ENCODE data around the gene RASL10A.

The RASL10A gene

DNA sequence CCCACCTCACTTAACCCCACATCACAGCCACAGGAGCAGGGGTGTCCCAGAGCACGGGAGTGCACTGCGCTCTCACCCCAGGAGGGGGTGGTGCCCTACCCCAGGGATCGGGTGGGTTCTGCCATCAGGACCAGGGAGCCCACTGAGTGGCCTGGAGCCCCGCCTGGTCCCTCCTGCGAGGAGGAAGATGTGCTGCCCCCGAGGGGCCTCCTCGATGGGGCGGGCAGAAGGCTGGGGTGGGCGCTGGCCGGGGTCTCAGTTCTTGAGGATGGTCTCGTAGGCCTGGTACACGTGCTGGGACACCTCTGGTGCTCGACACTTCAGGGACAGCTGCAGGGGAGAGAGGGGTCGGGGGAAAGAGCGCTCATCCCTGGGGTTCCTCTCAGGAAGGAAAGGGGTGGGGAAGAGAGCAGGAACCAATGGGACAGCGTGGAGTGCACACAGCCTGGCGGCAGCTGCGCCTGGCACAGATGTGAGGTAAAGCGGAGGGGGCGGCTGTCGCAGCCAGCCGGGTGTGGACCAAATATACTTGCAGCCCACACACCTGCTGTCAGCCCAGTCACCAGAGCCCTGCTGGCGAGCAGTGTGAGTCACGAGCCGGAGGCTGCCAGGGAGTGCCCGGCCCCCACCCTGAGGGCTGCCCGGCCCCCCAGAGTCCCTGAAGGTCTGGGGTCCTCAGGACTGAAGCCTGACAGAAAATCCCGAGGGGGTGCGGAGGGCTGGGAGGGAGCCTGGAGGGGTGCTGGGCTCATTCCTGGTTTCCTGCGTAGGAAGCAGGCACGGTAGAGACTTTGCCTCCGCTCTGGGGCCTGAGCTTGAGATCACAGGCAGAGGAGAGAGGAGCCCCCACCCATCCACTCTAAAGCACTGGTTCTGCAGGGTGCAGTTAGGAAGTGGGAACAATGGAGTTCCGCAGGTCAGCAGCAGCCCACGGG is 13.3 kb upstream of the RASL10A start:
- Histone ChIP-seq H3K36me3 (ENCODE audit: control insufficient read depth, low read depth, low read length) (peaks cover 27% of the 10 kb centered on the region), H3K9ac (ENCODE audit: low read length) (no peak overlapping the region), H3K27ac (ENCODE audit: low read length) (no peak overlapping the region), H3K9me3 (ENCODE audit: control insufficient read depth, low read depth, low read length) (no peaks in the 10 kb centered on the region), H3K4me3 (ENCODE audit: low read length) (no peak overlapping the region), H3K27me3 (ENCODE audit: control insufficient read depth, insufficient read depth, low read length) (no peaks in the 10 kb centered on the region), H3K4me1 (ENCODE audit: control insufficient read depth, low read depth, low read length) (no peaks in the 10 kb centered on the region)

DNA sequence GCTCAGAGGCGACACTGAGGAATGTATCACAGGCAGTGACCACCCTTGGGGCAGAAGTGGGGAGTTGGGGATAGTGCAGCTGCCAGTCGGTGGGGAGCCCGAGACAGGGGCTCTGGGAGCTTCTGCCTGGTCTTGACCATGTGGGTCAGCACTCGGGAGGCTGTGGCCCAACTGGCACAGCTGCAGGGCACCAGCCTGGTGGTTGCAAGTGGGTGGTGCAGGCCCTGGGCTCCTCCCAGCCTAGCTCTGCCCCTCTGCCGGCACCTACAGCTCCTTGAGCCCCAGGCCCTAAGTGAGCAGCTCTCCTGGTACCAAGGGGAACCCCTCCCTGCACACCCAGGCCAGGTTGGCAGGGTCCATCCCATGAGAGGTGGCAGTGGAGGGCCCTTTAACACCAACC is 12.6 kb upstream of the RASL10A start:
- Histone ChIP-seq H3K27ac (ENCODE audit: low read length) (no peak overlapping the region), H3K27me3 (ENCODE audit: control insufficient read depth, insufficient read depth, low read length) (no peaks in the 10 kb centered on the region), H3K36me3 (ENCODE audit: control insufficient read depth, low read depth, low read length) (peaks cover 26% of the 10 kb centered on the region)

DNA sequence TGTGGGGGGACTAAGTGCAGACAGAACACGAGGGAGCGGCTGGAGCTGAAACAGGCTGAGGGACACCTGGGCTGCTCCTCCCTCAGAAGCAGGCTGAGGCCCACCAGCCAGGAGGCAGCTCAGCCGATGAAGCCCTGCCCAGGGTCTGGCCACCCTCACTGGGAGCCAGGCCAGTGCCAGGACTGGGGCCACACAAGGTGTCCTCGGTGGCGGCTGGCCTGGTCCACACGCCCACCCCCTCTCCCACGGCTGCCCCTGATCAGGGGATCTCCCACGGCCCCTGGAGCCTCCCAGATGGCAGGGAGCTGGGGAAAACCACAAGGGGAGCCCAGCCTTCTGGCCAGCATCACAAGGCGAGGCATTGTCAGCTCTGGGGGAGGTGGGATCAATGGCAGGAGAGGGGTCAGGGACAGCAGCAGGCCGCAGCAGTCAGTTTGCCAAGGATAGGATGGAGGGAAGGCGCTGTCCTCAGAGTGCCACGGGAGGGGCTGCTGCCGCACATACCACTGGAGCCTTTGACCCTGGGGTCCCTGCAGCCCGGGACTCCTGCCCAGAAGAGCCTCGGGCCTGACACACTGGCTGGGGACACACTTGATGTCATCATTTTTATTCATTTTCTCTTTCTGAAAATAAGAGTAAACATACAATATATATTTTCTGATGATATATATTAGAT is 11.7 kb upstream of the RASL10A start:
- no peaks in the 10 kb centered on the region for H3K27me3 ChIP-seq (ENCODE audit: control insufficient read depth, insufficient read depth, low read length)
- peaks cover 23% of the 10 kb centered on the region for H3K36me3 ChIP-seq (ENCODE audit: control insufficient read depth, low read depth, low read length)
- no peak overlapping the region for H3K27ac ChIP-seq (ENCODE audit: low read length)
- H3K9me3 ChIP-seq (ENCODE audit: control insufficient read depth, low read depth, low read length), result no peaks in the 10 kb centered on the region
- no peaks in the 10 kb centered on the region for H3K4me1 ChIP-seq (ENCODE audit: control insufficient read depth, low read depth, low read length)
- no peak overlapping the region for H3K4me3 ChIP-seq (ENCODE audit: low read length)
- H3K9ac ChIP-seq (ENCODE audit: low read length), result no peak overlapping the region

More for the DNA sequence above, 12.6 kb upstream of the RASL10A start:
- Histone ChIP-seq H3K9me3 (ENCODE audit: control insufficient read depth, low read depth, low read length) (no peaks in the 10 kb centered on the region), H3K4me1 (ENCODE audit: control insufficient read depth, low read depth, low read length) (no peaks in the 10 kb centered on the region), H3K9ac (ENCODE audit: low read length) (no peak overlapping the region), H3K4me3 (ENCODE audit: low read length) (no peak overlapping the region)

DNA sequence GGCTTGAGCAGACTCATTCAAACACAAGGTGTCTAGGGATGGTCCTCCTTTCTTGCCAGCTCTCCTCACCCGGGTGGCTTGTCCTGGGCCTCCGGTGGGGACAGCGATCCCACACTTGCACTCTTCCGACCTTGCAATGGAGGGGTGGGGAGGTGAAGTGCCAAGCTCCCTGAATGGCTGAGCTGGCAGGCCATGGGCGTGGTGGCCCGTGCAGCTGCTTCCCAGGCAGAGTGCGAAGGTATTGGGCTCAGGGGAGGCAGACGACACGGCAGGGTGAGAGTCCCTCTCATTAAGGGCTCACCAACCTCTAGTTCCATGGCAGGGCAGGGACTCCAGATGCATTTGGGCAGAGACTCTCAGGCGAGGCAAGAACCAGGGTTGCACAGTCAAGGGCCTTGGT is 11.0 kb upstream of the RASL10A start:
- Histone ChIP-seq H3K36me3 (ENCODE audit: control insufficient read depth, low read depth, low read length) (peaks cover 23% of the 10 kb centered on the region), H3K4me1 (ENCODE audit: control insufficient read depth, low read depth, low read length) (no peaks in the 10 kb centered on the region), H3K27ac (ENCODE audit: low read length) (no peak overlapping the region), H3K9me3 (ENCODE audit: control insufficient read depth, low read depth, low read length) (no peaks in the 10 kb centered on the region), H3K27me3 (ENCODE audit: control insufficient read depth, insufficient read depth, low read length) (no peaks in the 10 kb centered on the region), H3K9ac (ENCODE audit: low read length) (no peak overlapping the region), H3K4me3 (ENCODE audit: low read length) (no peak overlapping the region)

DNA sequence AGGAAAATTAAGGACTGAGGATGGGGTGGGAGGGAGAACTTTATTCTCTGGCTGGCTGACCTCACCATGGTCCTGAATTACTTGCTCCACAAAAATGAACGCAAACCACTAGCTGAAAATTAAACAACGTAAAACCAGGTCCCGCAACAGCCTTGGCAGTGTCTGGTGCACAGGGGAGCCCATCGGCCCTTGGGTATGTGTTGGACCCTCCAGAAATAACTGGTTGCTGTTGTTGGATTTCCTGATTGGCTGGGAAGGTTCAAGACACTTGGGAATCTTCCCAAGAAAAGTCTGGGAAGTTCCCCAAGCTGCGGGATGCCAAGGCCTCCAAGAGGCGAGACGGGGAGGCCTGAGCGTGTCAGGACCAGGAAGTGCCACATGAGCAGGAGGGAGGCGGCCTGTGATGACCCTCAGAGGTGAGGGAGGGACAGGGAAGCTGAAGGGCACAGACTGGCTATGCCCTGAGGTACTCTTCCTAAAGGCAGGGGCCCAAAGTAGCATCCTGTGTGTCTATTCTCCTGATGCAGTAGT is 10.4 kb upstream of the RASL10A start:
- no peak overlapping the region for H3K27ac ChIP-seq (ENCODE audit: low read length)
- H3K4me1 ChIP-seq (ENCODE audit: control insufficient read depth, low read depth, low read length), result no peaks in the 10 kb centered on the region
- no peak overlapping the region for H3K4me3 ChIP-seq (ENCODE audit: low read length)
- H3K36me3 ChIP-seq (ENCODE audit: control insufficient read depth, low read depth, low read length), result peaks cover 23% of the 10 kb centered on the region
- no peaks in the 10 kb centered on the region for H3K27me3 ChIP-seq (ENCODE audit: control insufficient read depth, insufficient read depth, low read length)
- no peaks in the 10 kb centered on the region for H3K9me3 ChIP-seq (ENCODE audit: control insufficient read depth, low read depth, low read length)
- H3K9ac ChIP-seq (ENCODE audit: low read length), result no peak overlapping the region

DNA sequence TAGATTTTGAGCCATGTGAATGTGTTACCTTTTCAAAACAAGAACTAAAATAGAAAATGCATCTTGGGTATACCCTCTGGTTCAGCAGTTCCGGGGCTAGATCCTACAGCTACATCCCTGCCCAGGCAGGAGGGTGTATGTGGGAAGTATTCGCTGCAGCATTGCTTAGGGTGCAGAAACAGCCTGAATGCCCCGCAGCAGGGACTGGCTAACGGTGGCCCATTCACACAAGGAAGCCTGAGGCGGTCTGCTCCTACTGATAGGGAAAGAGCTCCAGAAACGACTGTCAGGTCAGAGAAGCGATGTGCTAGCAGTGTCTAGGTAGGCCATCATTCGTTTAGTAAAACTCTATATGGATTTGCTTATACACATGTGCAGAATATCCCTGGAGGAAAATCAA is 9.9 kb upstream of the RASL10A start:
- no peak overlapping the region for H3K4me3 ChIP-seq (ENCODE audit: low read length)
- no peaks in the 10 kb centered on the region for H3K27me3 ChIP-seq (ENCODE audit: control insufficient read depth, insufficient read depth, low read length)
- no peaks in the 10 kb centered on the region for H3K9me3 ChIP-seq (ENCODE audit: control insufficient read depth, low read depth, low read length)
- H3K27ac ChIP-seq (ENCODE audit: low read length), result no peak overlapping the region
- H3K4me1 ChIP-seq (ENCODE audit: control insufficient read depth, low read depth, low read length), result no peaks in the 10 kb centered on the region
- no peak overlapping the region for H3K9ac ChIP-seq (ENCODE audit: low read length)
- H3K36me3 ChIP-seq (ENCODE audit: control insufficient read depth, low read depth, low read length), result peaks cover 21% of the 10 kb centered on the region

DNA sequence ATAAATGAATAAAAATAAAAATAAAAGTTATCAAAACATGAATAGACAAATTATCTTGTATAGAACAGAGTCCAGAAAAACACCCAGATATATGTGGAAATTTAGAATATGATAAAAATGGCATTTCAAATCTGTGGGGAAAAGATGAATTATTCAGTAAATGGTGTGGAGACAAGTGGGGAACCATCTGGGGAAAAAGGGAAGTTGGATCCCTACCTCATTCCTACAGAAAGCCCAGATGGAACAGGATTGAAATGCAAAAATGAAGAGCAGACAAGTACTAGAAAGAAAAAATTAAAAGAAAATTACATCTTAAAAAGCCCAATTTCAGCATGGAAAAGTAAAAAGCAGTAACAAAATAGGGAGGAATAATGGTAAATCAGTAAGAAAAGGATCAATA is 8.1 kb upstream of the RASL10A start:
- Histone ChIP-seq H3K9ac (ENCODE audit: low read length) (no peak overlapping the region), H3K9me3 (ENCODE audit: control insufficient read depth, low read depth, low read length) (no peaks in the 10 kb centered on the region), H3K27ac (ENCODE audit: low read length) (no peak overlapping the region), H3K4me3 (ENCODE audit: low read length) (no peak overlapping the region), H3K4me1 (ENCODE audit: control insufficient read depth, low read depth, low read length) (no peaks in the 10 kb centered on the region), H3K36me3 (ENCODE audit: control insufficient read depth, low read depth, low read length) (peaks cover 9% of the 10 kb centered on the region), H3K27me3 (ENCODE audit: control insufficient read depth, insufficient read depth, low read length) (no peaks in the 10 kb centered on the region)

DNA sequence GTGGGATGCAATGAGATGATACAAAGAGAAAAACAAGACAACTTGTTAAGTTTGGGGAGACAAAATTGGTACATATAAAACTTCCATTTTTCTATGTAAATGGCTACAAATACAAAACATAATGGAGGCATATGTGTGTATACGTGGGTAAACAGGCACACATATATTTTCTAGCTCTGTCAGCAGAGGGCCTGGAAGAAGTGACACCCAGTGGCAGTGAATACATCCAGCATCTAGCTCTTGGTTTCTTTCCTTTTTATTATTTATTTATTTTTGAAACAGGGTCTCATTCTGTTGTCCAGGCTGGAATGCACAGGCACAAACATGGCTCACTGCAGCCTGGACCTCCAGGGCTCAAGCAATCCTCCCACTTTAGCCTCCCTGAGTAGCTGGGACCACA is 5.0 kb upstream of the RASL10A start:
- no peak overlapping the region for H3K4me3 ChIP-seq (ENCODE audit: low read length)
- H3K36me3 ChIP-seq (ENCODE audit: control insufficient read depth, low read depth, low read length), result no peaks in the 10 kb centered on the region
- H3K27me3 ChIP-seq (ENCODE audit: control insufficient read depth, insufficient read depth, low read length), result peaks cover 20% of the 10 kb centered on the region
- no peaks in the 10 kb centered on the region for H3K4me1 ChIP-seq (ENCODE audit: control insufficient read depth, low read depth, low read length)
- no peaks in the 10 kb centered on the region for H3K9me3 ChIP-seq (ENCODE audit: control insufficient read depth, low read depth, low read length)
- no peak overlapping the region for H3K27ac ChIP-seq (ENCODE audit: low read length)
- H3K9ac ChIP-seq (ENCODE audit: low read length), result no peak overlapping the region

DNA sequence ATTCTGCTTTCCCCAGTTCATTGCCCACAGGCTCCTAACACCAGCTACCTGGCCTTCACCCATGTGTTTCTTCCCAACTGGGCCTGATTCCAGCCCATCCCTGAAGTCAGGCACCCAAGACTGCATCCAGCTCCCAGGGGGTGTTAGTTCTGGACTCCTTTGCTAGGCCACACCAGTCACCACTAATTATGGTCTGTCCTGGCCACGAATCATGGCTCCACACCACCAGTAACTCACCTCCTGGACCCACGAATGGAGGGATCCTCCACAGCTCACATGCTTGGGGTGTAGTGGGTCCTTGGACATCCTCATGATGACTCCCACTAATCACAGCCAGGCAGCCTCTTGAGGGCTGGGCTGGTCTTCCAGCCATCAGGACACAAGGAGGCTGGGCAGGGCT is 3.6 kb upstream of the RASL10A start:
- no peak overlapping the region for H3K27ac ChIP-seq (ENCODE audit: low read length)
- no peak overlapping the region for H3K4me3 ChIP-seq (ENCODE audit: low read length)
- H3K4me1 ChIP-seq (ENCODE audit: control insufficient read depth, low read depth, low read length), result no peaks in the 10 kb centered on the region
- H3K36me3 ChIP-seq (ENCODE audit: control insufficient read depth, low read depth, low read length), result no peaks in the 10 kb centered on the region
- H3K9me3 ChIP-seq (ENCODE audit: control insufficient read depth, low read depth, low read length), result no peaks in the 10 kb centered on the region
- H3K9ac ChIP-seq (ENCODE audit: low read length), result no peak overlapping the region
- H3K27me3 ChIP-seq (ENCODE audit: control insufficient read depth, insufficient read depth, low read length), result peaks cover 34% of the 10 kb centered on the region

DNA sequence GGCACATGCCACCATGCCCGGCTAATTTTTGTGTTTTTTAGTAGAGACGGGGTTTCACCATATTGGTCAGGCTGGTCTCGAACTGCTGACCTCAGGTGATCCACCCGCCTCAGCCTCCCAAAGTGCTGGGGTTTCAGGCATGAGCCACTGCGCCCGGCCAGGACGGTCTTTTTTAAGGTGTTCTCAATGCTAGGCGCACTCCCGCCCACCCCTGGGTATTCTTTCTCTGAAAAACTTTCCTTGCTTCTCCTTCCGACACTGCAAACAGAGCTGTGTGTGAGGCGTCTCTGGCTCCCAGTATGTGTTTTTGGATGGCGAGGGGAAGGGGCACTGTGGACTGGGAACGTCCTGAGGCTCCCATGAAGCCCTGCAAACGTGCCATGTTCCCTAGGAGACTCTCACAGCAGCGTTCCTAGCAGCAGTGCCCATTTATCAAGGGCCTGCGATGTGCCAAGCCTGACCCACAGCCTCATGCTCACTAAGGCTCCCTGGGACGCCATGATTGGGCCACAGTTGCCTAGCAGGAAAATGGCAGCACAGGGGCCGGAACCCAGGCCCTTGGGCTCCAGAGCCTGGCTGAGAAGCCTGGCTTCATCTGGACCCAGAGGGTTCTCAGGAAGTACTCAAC is 2.4 kb upstream of the RASL10A start:
- Histone ChIP-seq H3K4me1 (ENCODE audit: control insufficient read depth, low read depth, low read length) (no peaks in the 10 kb centered on the region), H3K9me3 (ENCODE audit: control insufficient read depth, low read depth, low read length) (no peaks in the 10 kb centered on the region), H3K27me3 (ENCODE audit: control insufficient read depth, insufficient read depth, low read length) (peaks cover 46% of the 10 kb centered on the region), H3K36me3 (ENCODE audit: control insufficient read depth, low read depth, low read length) (no peaks in the 10 kb centered on the region), H3K4me3 (ENCODE audit: low read length) (no peak overlapping the region), H3K9ac (ENCODE audit: low read length) (no peak overlapping the region), H3K27ac (ENCODE audit: low read length) (no peak overlapping the region)

DNA sequence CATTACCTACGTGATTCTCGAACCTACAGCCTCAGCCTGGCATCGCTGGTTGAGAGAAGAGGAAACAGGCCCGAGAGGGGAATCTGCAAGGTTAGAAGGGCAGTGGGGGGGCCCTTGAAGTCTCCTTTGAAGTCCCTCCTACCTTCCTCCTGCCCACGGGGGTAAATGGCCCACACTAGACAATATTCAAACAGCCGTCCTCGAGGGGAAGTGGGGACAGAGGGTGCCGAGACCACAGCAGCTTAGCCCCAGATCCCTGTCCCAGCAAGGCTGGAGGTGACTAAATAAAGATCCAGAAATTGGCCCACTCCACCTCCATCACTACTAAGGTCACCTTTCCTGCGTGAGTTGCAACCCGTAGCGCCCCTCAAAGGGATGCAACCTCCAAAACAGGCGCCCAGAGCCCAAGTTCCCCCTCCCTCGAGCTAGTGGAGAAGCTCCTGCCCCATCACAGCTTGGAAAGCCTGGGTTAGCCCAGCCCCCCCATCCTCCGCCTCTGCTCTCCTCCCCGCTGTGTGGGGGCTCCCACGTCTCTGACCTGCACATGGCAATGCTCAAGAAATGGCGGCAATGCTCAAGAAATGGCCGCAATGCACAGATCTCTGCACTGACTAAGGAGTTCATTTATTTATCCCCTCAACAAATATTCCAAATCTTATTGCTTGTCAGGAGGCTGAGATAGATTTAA is 788 bp upstream of the RASL10A start:
- Histone ChIP-seq H3K27me3 (ENCODE audit: control insufficient read depth, insufficient read depth, low read length) (peaks cover 52% of the 10 kb centered on the region), H3K4me3 (ENCODE audit: low read length) (no peak overlapping the region), H3K9ac (ENCODE audit: low read length) (no peak overlapping the region), H3K36me3 (ENCODE audit: control insufficient read depth, low read depth, low read length) (no peaks in the 10 kb centered on the region), H3K4me1 (ENCODE audit: control insufficient read depth, low read depth, low read length) (no peaks in the 10 kb centered on the region), H3K9me3 (ENCODE audit: control insufficient read depth, low read depth, low read length) (no peaks in the 10 kb centered on the region), H3K27ac (ENCODE audit: low read length) (no peak overlapping the region)
